Epithelial cell of proximal tubule (primary cell): ENCODE measurements around the gene WDR62. TPM values are rescaled to one million over a fixed set of nuclear protein-coding genes. Genes with fewer than 3 reads are reported as not detected.

Source experiments
- DNase-seq: peaks from one replicate; pipeline ENCODE4 v3.0.0-alpha.2; 2011; ENCODE audit warnings: low read depth
- H3K4me3 ChIP-seq: 2 replicates; pipeline ENCODE4 v1.5.1; 2011; ENCODE audit warnings: low read depth, mild to moderate bottlenecking, low read length
- CTCF ChIP-seq: conservative IDR thresholded peaks from 2 replicates; pipeline ENCODE4 v1.5.1; 2012; ENCODE audit warnings: low read depth, mild to moderate bottlenecking, low read length
- total RNA-seq: library from RNA; depleted of rRNA; stranded (reverse); fragments of >200 nt; gene quantifications from 2 replicates; pipeline ENCODE4 v1.2.3, GENCODE V29; 2015

Gene WDR62
- total RNA-seq, 1 donor from 2014 or later, result 12.7 TPM

GRCh38 chr19:36082916-36083315, 28.2 kb downstream of the WDR62 start:
- TF ChIP-seq CTCF, result no peak
- DNase-seq, result no peak
- no peak overlapping the region for H3K4me3 ChIP-seq

GRCh38 chr19:36084231-36085009, 29.7 kb downstream of the WDR62 start:
- H3K4me3 ChIP-seq, result no peak overlapping the region
- no peak for DNase-seq
- TF ChIP-seq CTCF, result no peak

- H3K4me3 ChIP-seq, result no peak overlapping the region
- no peak for DNase-seq
- no peak for TF ChIP-seq CTCF
Observed at GRCh38 chr19:36086326-36086725, 31.6 kb downstream of the WDR62 start.

GRCh38 chr19:36089847-36090246, 35.1 kb downstream of the WDR62 start:
- no peak overlapping the region for H3K4me3 ChIP-seq
- no peak for DNase-seq
- no peak for TF ChIP-seq CTCF

- H3K4me3 ChIP-seq, result no peak overlapping the region
- no peak for DNase-seq
- no peak for TF ChIP-seq CTCF
Observed at GRCh38 chr19:36090910-36091695, 36.4 kb downstream of the WDR62 start.

- no peak for DNase-seq
- no peak overlapping the region for H3K4me3 ChIP-seq
- no peak for TF ChIP-seq CTCF
Observed at GRCh38 chr19:36092566-36092965, 37.9 kb downstream of the WDR62 start.
